Vagina (tissue), 2 donors: ENCODE results near the gene NOM1. TPM values are rescaled to one million over a fixed set of nuclear protein-coding genes. Genes with fewer than 3 reads are reported as not detected.

ENCODE experiments used
- DNase-seq, 2 donors: peaks; one replicate each; pipeline ENCODE4 v3.0.0-alpha.2; 2017; ENCODE audit errors: extremely low spot score in 2 of 2
- H3K27ac ChIP-seq: fragments of 200-600 bp; sonication (generic); one replicate; pipeline ENCODE4 v1.5.1; 2019
- H3K27me3 ChIP-seq: fragments of 200-600 bp; sonication (generic); one replicate; pipeline ENCODE4 v1.5.1; 2019
- H3K36me3 ChIP-seq, 2 donors: fragments of 200-600 bp; sonication (generic); one replicate each; pipeline ENCODE4 v1.5.1; 2017 to 2019
- H3K4me1 ChIP-seq: fragments of 200-600 bp; sonication (generic); one replicate; pipeline ENCODE4 v1.5.1; 2019
- H3K4me3 ChIP-seq, 2 donors: fragments of 200-600 bp; sonication (generic); 1 replicate in 1 of 2; 2 replicates in 1 of 2; pipeline ENCODE4 v1.5.1; 2016 to 2019
- H3K9me3 ChIP-seq: fragments of 200-600 bp; sonication (generic); one replicate; pipeline ENCODE4 v1.5.1; 2019
- CTCF ChIP-seq, 3 experiments: fragments of 450-650 bp in 2 of 3; fragments of 200-600 bp in 1 of 3; sonication (generic) in 1 of 3; IDR thresholded peaks; one replicate each; pipeline ENCODE4 v1.5.1; 2017 to 2019; ENCODE audit warnings: antibody characterized with exemption in 3 of 3, mild to moderate bottlenecking in 2 of 3, moderate library complexity in 2 of 3
- POLR2A ChIP-seq, 2 donors: fragments of 450-650 bp; IDR thresholded peaks; one replicate each; pipeline ENCODE4 v1.6.1; 2017; ENCODE audit warnings: antibody characterized with exemption in 2 of 2, mild to moderate bottlenecking in 2 of 2, moderate library complexity in 2 of 2
- POLR2AphosphoS5 ChIP-seq, 2 donors: sonication (generic); formaldehyde crosslinking; IDR thresholded peaks; one replicate each; pipeline ENCODE4 v1.9.0; 2017; ENCODE audit warnings: antibody characterized with exemption in 2 of 2, mild to moderate bottlenecking in 2 of 2, low read depth in 1 of 2; ENCODE audit not compliant: insufficient read depth in 1 of 2
- intact Hi-C: fragments of 100-400 bp; cut with DNase I; formaldehyde crosslinking; loops from one replicate; pipeline ENCODE4 v1.15.1; 2023
- total RNA-seq: library from RNA; depleted of rRNA; stranded (reverse); fragments of >200 nt; gene quantifications from one replicate; pipeline ENCODE4 v1.2.3, GENCODE V29; 2016

NOM1 gene
- total RNA-seq, 1 donor from 2014 or later: 28.5 TPM

GRCh38 chr7:156940421-156941122, 8.9 kb upstream of the NOM1 start:
- Histone ChIP-seq H3K36me3 (no peaks in the 10 kb centered on the region), H3K27me3 (no peaks in the 10 kb centered on the region), H3K9me3 (no peaks in the 10 kb centered on the region), H3K4me1 (no peaks in the 10 kb centered on the region), H3K4me3 (no peak overlapping the region), H3K27ac (no peak overlapping the region)
- intact Hi-C loops: no loop called here
- no peak for DNase-seq
- TF ChIP-seq POLR2AphosphoS5 (IDR thresholded peaks at IDR 0.05; ENCODE audit: insufficient read depth in 1 of 2, low read depth in 1 of 2) (no peak), POLR2A (IDR thresholded peaks at IDR 0.05) (no peak), CTCF (IDR thresholded peaks at IDR 0.05) (no peak)

- H3K27ac ChIP-seq: no peak overlapping the region
- no peaks in the 10 kb centered on the region for H3K4me1 ChIP-seq
- H3K27me3 ChIP-seq: no peaks in the 10 kb centered on the region
- no peak for TF ChIP-seq CTCF (IDR thresholded peaks at IDR 0.05)
- H3K4me3 ChIP-seq: no peak overlapping the region
- no peaks in the 10 kb centered on the region for H3K9me3 ChIP-seq
- DNase-seq: no peak
- no peaks in the 10 kb centered on the region for H3K36me3 ChIP-seq
- intact Hi-C loops: no loop called here
Measured at GRCh38 chr7:156941393-156942182, 7.9 kb upstream of the NOM1 start.

- Histone ChIP-seq H3K27ac (no peak overlapping the region), H3K36me3 (no peaks in the 10 kb centered on the region), H3K4me3 (no peak overlapping the region), H3K9me3 (no peaks in the 10 kb centered on the region), H3K4me1 (no peaks in the 10 kb centered on the region), H3K27me3 (no peaks in the 10 kb centered on the region)
- TF ChIP-seq CTCF (IDR thresholded peaks at IDR 0.05) (no peak), POLR2A (IDR thresholded peaks at IDR 0.05) (no peak), POLR2AphosphoS5 (IDR thresholded peaks at IDR 0.05; ENCODE audit: insufficient read depth in 1 of 2, low read depth in 1 of 2) (no peak)
- intact Hi-C loops: no loop called here
- DNase-seq: no peak
Measured at GRCh38 chr7:156942708-156943090, 6.8 kb upstream of the NOM1 start.

GRCh38 chr7:156943091-156944041, 6.1 kb upstream of the NOM1 start:
- H3K27me3 ChIP-seq: no peaks in the 10 kb centered on the region
- TF ChIP-seq POLR2AphosphoS5 (IDR thresholded peaks at IDR 0.05; ENCODE audit: insufficient read depth in 1 of 2, low read depth in 1 of 2): no peak
- no peak for TF ChIP-seq POLR2A (IDR thresholded peaks at IDR 0.05)
- no peak for TF ChIP-seq CTCF (IDR thresholded peaks at IDR 0.05)
- no peak for DNase-seq
- no peaks in the 10 kb centered on the region for H3K9me3 ChIP-seq
- no peak overlapping the region for H3K27ac ChIP-seq
- no peak overlapping the region for H3K4me3 ChIP-seq
- intact Hi-C loops: no loop called here
- no peaks in the 10 kb centered on the region for H3K36me3 ChIP-seq
- no peaks in the 10 kb centered on the region for H3K4me1 ChIP-seq
